GM21786 (cell line): ENCODE data around the gene PDAP1.
"Not testable (repeated sequence)": the region's sequence is repeated elsewhere in the genome, so short reads cannot be mapped to it uniquely, and the experiment has no call there.

Experiments
- ATAC-seq: cut with Tn5 transposase; IDR thresholded peaks from one replicate; pipeline ENCODE4 v1.9.1; 2021; ENCODE audit not compliant: unreplicated experiment

PDAP1 gene

DNA sequence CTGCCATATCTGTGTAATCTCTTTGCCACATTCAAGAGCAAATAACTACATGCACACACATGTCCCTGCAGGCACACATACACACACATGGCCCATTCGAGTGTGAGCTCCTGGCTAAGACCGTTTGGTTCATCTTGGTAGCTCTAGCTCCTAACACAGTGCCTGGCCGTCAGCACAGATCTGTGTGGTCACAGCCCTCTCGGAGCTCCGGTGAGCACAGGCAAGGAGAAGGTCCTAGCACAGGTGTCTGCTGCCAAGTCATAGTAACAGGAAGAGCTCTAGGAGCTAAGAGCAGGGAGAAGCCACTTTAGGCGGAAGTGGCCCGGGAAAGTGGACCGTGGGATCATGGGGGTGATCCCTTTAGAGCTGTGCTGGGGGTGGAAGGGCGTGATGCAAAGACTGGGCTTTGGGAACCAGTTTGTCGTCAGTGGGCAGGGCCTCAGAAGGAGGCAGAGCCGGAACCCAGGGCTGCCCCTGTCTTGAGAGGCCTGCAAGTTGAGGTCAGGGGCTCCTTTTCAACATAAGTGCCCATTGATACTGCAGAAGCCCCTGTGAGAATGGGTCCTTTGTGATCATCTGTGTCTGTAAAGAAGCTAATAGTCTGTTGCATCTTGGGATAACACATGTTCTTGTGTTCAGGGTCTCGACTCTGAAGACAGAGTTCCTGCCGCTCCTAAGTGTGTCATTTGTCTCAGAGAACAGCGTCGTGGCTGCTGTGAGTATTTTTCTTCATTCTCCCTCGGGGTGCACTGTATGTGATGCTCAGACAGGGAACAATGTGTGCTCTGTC is 50.5 kb downstream of the PDAP1 start:
- no peak for ATAC-seq

DNA sequence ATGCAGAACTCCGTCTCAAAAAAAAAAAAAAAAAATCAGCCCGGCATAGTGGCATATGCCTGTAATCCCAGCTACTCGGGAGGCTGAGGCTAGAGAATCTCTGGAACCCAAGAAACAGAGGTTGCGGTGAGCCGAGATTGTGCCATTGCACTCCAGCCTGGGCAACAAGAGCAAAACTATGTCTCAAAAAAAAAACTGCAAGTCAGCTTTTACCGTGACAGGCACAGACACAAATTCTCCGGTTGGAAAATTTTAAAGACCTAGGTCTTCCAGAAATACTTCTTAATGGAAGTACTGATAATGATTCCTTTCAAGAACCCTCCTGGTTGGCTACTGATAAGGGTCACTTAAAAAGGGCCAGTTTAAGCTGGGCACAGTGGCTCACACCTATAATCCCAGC is 53.3 kb downstream of the PDAP1 start:
- ATAC-seq, result no peak

DNA sequence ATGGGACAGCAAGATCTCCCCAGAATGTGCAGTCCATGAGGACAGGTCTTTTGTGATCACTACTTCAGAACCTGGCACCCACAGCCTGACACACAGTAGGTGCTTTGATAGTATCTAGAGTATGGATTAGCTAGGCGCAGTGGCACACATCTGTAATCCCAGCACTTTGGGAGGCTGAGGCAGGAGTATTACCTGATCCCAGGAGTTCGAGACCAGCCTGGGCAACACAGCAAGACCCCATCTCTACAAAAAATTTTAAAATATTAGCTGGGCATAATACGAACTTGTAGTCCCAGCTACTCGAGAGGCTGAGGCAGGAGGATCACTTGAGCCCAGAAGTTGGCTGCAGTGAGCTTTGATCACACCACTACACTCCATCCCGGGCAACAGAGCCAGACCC is 56.1 kb downstream of the PDAP1 start:
- no peak for ATAC-seq

DNA sequence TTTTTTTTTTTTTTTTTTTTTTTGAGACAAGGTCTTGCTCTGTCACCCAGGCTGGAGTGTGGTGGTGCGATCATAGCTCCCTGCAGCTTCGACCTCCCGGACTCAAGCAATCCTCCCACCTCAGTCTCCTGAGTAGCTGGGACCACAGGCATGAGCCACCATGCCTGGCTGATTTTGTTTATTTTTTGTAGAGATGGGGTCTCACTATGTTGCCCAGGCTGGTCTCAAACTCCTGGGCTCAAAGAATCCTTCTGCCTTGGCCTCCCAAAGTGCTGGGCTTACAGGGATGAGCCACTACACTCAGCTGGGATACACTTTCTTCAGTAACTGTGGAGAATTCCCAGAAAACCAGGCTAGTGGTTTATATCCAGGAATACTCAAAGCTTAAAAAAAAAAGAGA is 57.8 kb downstream of the PDAP1 start:
- ATAC-seq, result not testable (repeated sequence)
